Astrocyte of the cerebellum (primary cell): Measurements from ENCODE around the gene EIF4G3.

ENCODE experiments used
- DNase-seq: peaks from one replicate; pipeline ENCODE4 v3.0.0-alpha.2; 2011; ENCODE audit warnings: low read depth
- H3K4me3 ChIP-seq: 2 replicates; pipeline ENCODE4 v1.5.1; 2011; ENCODE audit warnings: mild to moderate bottlenecking, low read depth, low read length, moderate library complexity
- in situ Hi-C: cut with HindIII; loops from 2 replicates; pipeline ENCODE4 v1.10.0; 2017; ENCODE audit warnings: low sequenced_read_pairs
- TF ChIP-seq, protein P1 (sequence below): IDR thresholded peaks from 2 replicates; pipeline ENCODE4 v1.5.1; 2012; ENCODE audit warnings: low read length, low read depth, moderate library complexity, mild to moderate bottlenecking; ENCODE audit errors: missing control alignments

The EIF4G3 gene

GRCh38 chr1:21104683-21105082 is 72.0 kb downstream of the EIF4G3 start:
- H3K4me3 ChIP-seq: no peak overlapping the region
- no peak for DNase-seq
- in situ Hi-C loops: no loop called here
- TF ChIP-seq, protein P1, sequence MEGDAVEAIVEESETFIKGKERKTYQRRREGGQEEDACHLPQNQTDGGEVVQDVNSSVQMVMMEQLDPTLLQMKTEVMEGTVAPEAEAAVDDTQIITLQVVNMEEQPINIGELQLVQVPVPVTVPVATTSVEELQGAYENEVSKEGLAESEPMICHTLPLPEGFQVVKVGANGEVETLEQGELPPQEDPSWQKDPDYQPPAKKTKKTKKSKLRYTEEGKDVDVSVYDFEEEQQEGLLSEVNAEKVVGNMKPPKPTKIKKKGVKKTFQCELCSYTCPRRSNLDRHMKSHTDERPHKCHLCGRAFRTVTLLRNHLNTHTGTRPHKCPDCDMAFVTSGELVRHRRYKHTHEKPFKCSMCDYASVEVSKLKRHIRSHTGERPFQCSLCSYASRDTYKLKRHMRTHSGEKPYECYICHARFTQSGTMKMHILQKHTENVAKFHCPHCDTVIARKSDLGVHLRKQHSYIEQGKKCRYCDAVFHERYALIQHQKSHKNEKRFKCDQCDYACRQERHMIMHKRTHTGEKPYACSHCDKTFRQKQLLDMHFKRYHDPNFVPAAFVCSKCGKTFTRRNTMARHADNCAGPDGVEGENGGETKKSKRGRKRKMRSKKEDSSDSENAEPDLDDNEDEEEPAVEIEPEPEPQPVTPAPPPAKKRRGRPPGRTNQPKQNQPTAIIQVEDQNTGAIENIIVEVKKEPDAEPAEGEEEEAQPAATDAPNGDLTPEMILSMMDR: no peak

DNA sequence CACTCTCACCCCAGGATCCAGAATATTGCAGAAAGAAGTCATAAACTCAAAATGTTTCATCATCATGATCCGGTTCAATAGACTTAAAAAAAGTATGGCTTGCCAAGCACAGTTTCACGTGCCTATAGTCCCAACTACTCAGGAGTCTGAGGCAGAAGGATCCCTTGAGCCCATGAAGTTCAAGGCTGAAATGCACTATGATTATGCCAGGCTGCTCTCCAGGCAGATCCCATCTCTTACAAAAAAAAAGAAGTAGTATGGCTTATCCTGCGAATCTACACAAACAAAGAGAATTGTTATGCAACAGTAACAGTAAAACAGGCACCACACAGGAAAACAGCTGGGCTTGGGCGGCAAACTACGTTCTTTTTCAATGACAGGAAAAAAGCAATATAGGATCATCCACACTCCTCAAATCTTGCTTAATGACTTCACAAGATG is 76.2 kb downstream of the EIF4G3 start:
- DNase-seq: no peak
- in situ Hi-C loops: no loop called here
- no peak overlapping the region for H3K4me3 ChIP-seq
- TF ChIP-seq, protein P1: no peak

GRCh38 chr1:21099869-21100131 is 76.9 kb downstream of the EIF4G3 start:
- TF ChIP-seq, protein P1: no peak
- no peak overlapping the region for H3K4me3 ChIP-seq

GRCh38 chr1:21099034-21099868 is 77.4 kb downstream of the EIF4G3 start:
- no peak overlapping the region for H3K4me3 ChIP-seq
- TF ChIP-seq, protein P1: no peak
- no peak for DNase-seq
- in situ Hi-C loops: no loop called here

More at GRCh38 chr1:21099869-21100131, 76.9 kb downstream of the EIF4G3 start:
- in situ Hi-C loops: no loop called here
- DNase-seq: no peak

DNA sequence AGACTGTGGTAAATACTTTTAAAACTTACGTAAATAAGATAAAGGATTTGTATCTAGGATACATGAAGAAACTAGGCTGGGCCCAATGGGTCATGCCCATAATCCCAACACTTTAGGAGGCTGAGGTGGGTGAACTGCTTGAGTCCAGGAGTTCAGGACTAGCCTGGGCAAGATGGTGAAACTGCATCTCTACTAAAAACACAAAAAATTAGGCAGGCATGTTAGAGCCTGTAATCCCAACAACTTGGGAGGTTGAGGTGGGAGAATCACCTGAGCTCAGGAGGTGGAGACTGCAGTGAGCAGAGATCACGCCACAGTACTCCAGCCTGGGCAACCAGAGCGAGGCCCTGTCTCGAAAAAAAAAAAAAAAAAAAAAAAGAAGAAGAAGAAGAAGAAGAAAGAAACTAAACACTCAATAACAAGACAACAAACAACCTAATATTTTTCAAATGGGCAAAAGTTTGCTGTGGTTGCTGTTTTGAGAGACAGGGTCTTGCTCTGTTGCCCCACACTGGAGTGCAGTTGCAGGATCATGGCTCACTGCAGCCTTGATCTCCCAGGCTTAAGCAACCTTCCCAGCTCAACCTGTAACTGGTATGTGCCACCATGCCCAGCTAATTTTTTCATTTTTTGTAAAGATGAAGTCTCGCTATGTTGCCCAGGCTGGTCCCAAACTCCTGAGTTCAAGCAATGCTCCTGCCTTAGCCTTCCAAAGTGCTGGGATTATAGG is 78.3 kb downstream of the EIF4G3 start:
- TF ChIP-seq, protein P1: no peak
- in situ Hi-C loops: no loop called here
- DNase-seq: no peak
- H3K4me3 ChIP-seq: no peak overlapping the region

- in situ Hi-C loops: no loop called here
- DNase-seq: no peak
- H3K4me3 ChIP-seq: no peak overlapping the region
- TF ChIP-seq, protein P1: no peak
Observed at GRCh38 chr1:21097729-21098128, 79.0 kb downstream of the EIF4G3 start.
